Renal cortical epithelial cell (primary cell): ENCODE measurements around the gene NDC80. TPM values are rescaled to one million over a fixed set of nuclear protein-coding genes. Genes with fewer than 3 reads are reported as not detected.
"Not testable (repeated sequence)": the region's sequence is repeated elsewhere in the genome, so short reads cannot be mapped to it uniquely, and the experiment has no call there.

Experiments used
- DNase-seq: peaks from one replicate; pipeline ENCODE4 v3.0.0-alpha.2; 2011; ENCODE audit warnings: low read depth
- total RNA-seq: library from RNA; depleted of rRNA; stranded (reverse); fragments of >200 nt; gene quantifications from 2 replicates; pipeline ENCODE4 v1.2.3, GENCODE V29; 2014

The NDC80 gene
- 1.1 and 13.7 TPM in 2 replicates for total RNA-seq

GRCh38 chr18:2571200-2572170, at the start of gene NDC80, which contains the start of gene METTL4:
NDC80 (plus strand) TSS chr18:2571557; CDS start chr18:2572986, 1,429 bp downstream.
METTL4 (minus strand) TSS chr18:2571505; CDS start chr18:2567216, 4,289 bp downstream.
- DNase-seq: peak; percentile 72

- no peak for DNase-seq
Measured at GRCh38 chr18:2522112-2522511, 49.2 kb upstream of the NDC80 start.

- not testable (repeated sequence) for DNase-seq
Measured at GRCh38 chr18:2524794-2525198, 46.6 kb upstream of the NDC80 start.

- DNase-seq: no peak
Measured at GRCh38 chr18:2526329-2526728, 45.0 kb upstream of the NDC80 start.

- peak; percentile 72 for DNase-seq
Measured at GRCh38 chr18:2529154-2529553, 42.2 kb upstream of the NDC80 start.

- no peak for DNase-seq
Measured at GRCh38 chr18:2531751-2532150, 39.6 kb upstream of the NDC80 start.

GRCh38 chr18:2532797-2533196, 38.6 kb upstream of the NDC80 start:
- DNase-seq: no peak

GRCh38 chr18:2534906-2535305, 36.5 kb upstream of the NDC80 start:
- peak; percentile 68 for DNase-seq

GRCh38 chr18:2535419-2535910, 35.9 kb upstream of the NDC80 start:
- no peak for DNase-seq

- no peak for DNase-seq
Measured at GRCh38 chr18:2536063-2536462, 35.3 kb upstream of the NDC80 start.

GRCh38 chr18:2536493-2536892, 34.9 kb upstream of the NDC80 start:
- DNase-seq: no peak

- DNase-seq: no peak
Measured at GRCh38 chr18:2537296-2537695, 34.1 kb upstream of the NDC80 start.

GRCh38 chr18:2538236-2538635, 33.1 kb upstream of the NDC80 start:
- DNase-seq: no peak

GRCh38 chr18:2538844-2539243, 32.5 kb upstream of the NDC80 start:
- DNase-seq: no peak

GRCh38 chr18:2540575-2540974, 30.8 kb upstream of the NDC80 start:
- no peak for DNase-seq

- DNase-seq: peak; percentile 46
Measured at GRCh38 chr18:2541925-2542563, 29.3 kb upstream of the NDC80 start.

- no peak for DNase-seq
Measured at GRCh38 chr18:2545155-2545554, 26.2 kb upstream of the NDC80 start.

- DNase-seq: peak; percentile 64
Measured at GRCh38 chr18:2547477-2548087, 23.8 kb upstream of the NDC80 start.

GRCh38 chr18:2549462-2549861, 21.9 kb upstream of the NDC80 start:
- DNase-seq: no peak

- no peak for DNase-seq
Measured at GRCh38 chr18:2551425-2551824, 19.9 kb upstream of the NDC80 start.

GRCh38 chr18:2554696-2555095, 16.7 kb upstream of the NDC80 start:
- DNase-seq: no peak

- no peak for DNase-seq
Measured at GRCh38 chr18:2555895-2556294, 15.5 kb upstream of the NDC80 start.
